GM23338 (cell line): ENCODE measurements around the gene UNC5C. TPM values are rescaled to one million over a fixed set of nuclear protein-coding genes. Genes with fewer than 3 reads are reported as not detected.

Experiments used
- ATAC-seq: fragments of 200-7000 bp; cut with Tn5 transposase; 3 replicates; pipeline ENCODE4 v1.9.1; 2020
- DNase-seq: peaks from one replicate; pipeline ENCODE4 v3.0.0-alpha.2; 2015; ENCODE audit warnings: low spot score
- H2AFZ ChIP-seq: fragments of 200-600 bp; sonication (generic); 2 replicates; pipeline ENCODE4 v1.8.0; 2016; ENCODE audit warnings: antibody characterized with exemption, mild to moderate bottlenecking, moderate library complexity
- H3F3A ChIP-seq: fragments of 200-600 bp; sonication (generic); replicated peaks from 2 replicates; pipeline ENCODE4 v1.8.0; 2017; ENCODE audit warnings: antibody characterized with exemption, mixed run types, low read depth
- H3K27ac ChIP-seq: fragments of 200-600 bp; sonication (generic); 2 replicates; pipeline ENCODE4 v1.6.1; 2016; ENCODE audit warnings: low read depth
- H3K27me3 ChIP-seq: fragments of 200-600 bp; sonication (generic); 2 replicates; pipeline ENCODE4 v1.8.0; 2016; ENCODE audit warnings: mild to moderate bottlenecking, mixed run types, moderate library complexity; ENCODE audit not compliant: insufficient read depth
- H3K36me3 ChIP-seq: fragments of 200-600 bp; sonication (generic); 2 replicates; pipeline ENCODE4 v1.8.0; 2016; ENCODE audit warnings: mild to moderate bottlenecking; ENCODE audit not compliant: insufficient read depth
- H3K4me1 ChIP-seq: fragments of 200-600 bp; sonication (generic); 2 replicates; pipeline ENCODE4 v1.8.0; 2016; ENCODE audit warnings: mild to moderate bottlenecking, moderate library complexity; ENCODE audit not compliant: insufficient read depth
- H3K4me2 ChIP-seq: fragments of 200-600 bp; sonication (generic); 2 replicates; pipeline ENCODE4 v1.7.1; 2017; ENCODE audit warnings: mixed run types
- H3K4me3 ChIP-seq: fragments of 200-600 bp; sonication (generic); 2 replicates; pipeline ENCODE4 v1.6.1; 2016; ENCODE audit warnings: mixed run types
- H3K79me2 ChIP-seq: fragments of 200-600 bp; sonication (generic); replicated peaks from 2 replicates; pipeline ENCODE4 v1.8.0; 2017; ENCODE audit warnings: mild to moderate bottlenecking; ENCODE audit not compliant: insufficient read depth
- H3K9me2 ChIP-seq: fragments of 200-600 bp; sonication (generic); 2 replicates; pipeline ENCODE4 v1.8.0; 2017; ENCODE audit not compliant: insufficient read depth
- H4K20me1 ChIP-seq: fragments of 200-600 bp; sonication (generic); replicated peaks from 2 replicates; pipeline ENCODE4 v1.8.0; 2017; ENCODE audit warnings: mild to moderate bottlenecking; ENCODE audit not compliant: insufficient read depth
- H3K27ac Mint-ChIP-seq: 2 replicates; pipeline ENCODE4 v1.8.0; 2020; ENCODE audit warnings: inconsistent platforms, mild to moderate bottlenecking, moderate library complexity, mixed read lengths
- H3K27me3 Mint-ChIP-seq: 3 replicates; pipeline ENCODE4 v1.8.0; 2022; ENCODE audit warnings: low read depth, mild to moderate bottlenecking, moderate library complexity, mixed read lengths, inconsistent platforms; ENCODE audit not compliant: insufficient read depth, poor library complexity
- H3K36me3 Mint-ChIP-seq: 3 replicates; pipeline ENCODE4 v1.8.0; 2021; ENCODE audit warnings: low read depth, mild to moderate bottlenecking, inconsistent platforms, moderate library complexity, mixed read lengths
- H3K4me1 Mint-ChIP-seq: 3 replicates; pipeline ENCODE4 v1.8.0; 2020; ENCODE audit warnings: mild to moderate bottlenecking, inconsistent platforms, mixed read lengths
- H3K4me3 Mint-ChIP-seq: 3 replicates; pipeline ENCODE4 v1.8.0; 2021; ENCODE audit warnings: moderate library complexity, mild to moderate bottlenecking, inconsistent platforms, mixed read lengths
- H3K9me3 Mint-ChIP-seq: 3 replicates; pipeline ENCODE4 v1.8.0; 2020; ENCODE audit warnings: moderate library complexity, mild to moderate bottlenecking, inconsistent platforms, mixed read lengths
- CREB1 ChIP-seq: fragments of 250-450 bp; sonication (Bioruptor Pico); IDR thresholded peaks from 2 replicates; pipeline ENCODE4 v1.5.0; 2020; ENCODE audit warnings: low read depth, mild to moderate bottlenecking, moderate library complexity
- CTCF ChIP-seq, 2 experiments: fragments of 200-600 bp in 1 of 2; sonication (generic) in 1 of 2; conservative IDR thresholded peaks; 2 replicates each; pipeline versions ENCODE4 v1.5.1 to v1.6.1; 2016 to 2017; ENCODE audit warnings: antibody characterized with exemption in 2 of 2, low read depth in 2 of 2, mild to moderate bottlenecking in 2 of 2, moderate library complexity in 1 of 2
- ETS1 ChIP-seq: IDR thresholded peaks from 2 replicates; pipeline ENCODE4 v1.6.1; 2016; ENCODE audit warnings: antibody characterized with exemption
- JUNB ChIP-seq: IDR thresholded peaks from one replicate; pipeline ENCODE4 v1.6.1; 2016; ENCODE audit warnings: antibody characterized with exemption; ENCODE audit not compliant: unreplicated experiment
- REST ChIP-seq: IDR thresholded peaks from one replicate; pipeline ENCODE4 v1.6.1; 2018; ENCODE audit warnings: antibody characterized with exemption; ENCODE audit not compliant: unreplicated experiment
- ZNF114 ChIP-seq: fragments of 250-450 bp; sonication (Bioruptor Pico); IDR thresholded peaks from 2 replicates; pipeline ENCODE4 v1.5.0; 2020; ENCODE audit warnings: mild to moderate bottlenecking, moderate library complexity
- ZNF331 ChIP-seq: fragments of 250-450 bp; sonication (Bioruptor Pico); IDR thresholded peaks from 2 replicates; pipeline ENCODE4 v1.5.0; 2020; ENCODE audit warnings: low read depth, mild to moderate bottlenecking, moderate library complexity
- ZNF462 ChIP-seq: fragments of 250-450 bp; sonication (Bioruptor Pico); IDR thresholded peaks from 2 replicates; pipeline ENCODE4 v1.5.0; 2020; ENCODE audit warnings: mild to moderate bottlenecking, moderate library complexity
- polyA plus RNA-seq: library from polyadenylated mRNA; unstranded; fragments of >200 nt; fragmentation: Nextera tagmentation; extraction: Ambion mirVana; gene quantifications from 2 replicates; pipeline ENCODE4 v1.2.1, GENCODE V29; 2016
- total RNA-seq: library from RNA; depleted of rRNA; stranded (reverse); fragments of >200 nt; shearing (Covaris generic); gene quantifications from 2 replicates; pipeline ENCODE4 v1.2.3, GENCODE V29; 2014

UNC5C gene
- total and polyA plus RNA-seq, 2 experiments from 2014 or later: 0.08 to 0.21 TPM

GRCh38 chr4:95394752-95395306, 153.9 kb downstream of the UNC5C start:
- Histone ChIP-seq H3K79me2 (no peaks in the 10 kb centered on the region), H3K4me2 (no peak overlapping the region), H3K4me3 (no peak overlapping the region), H2AFZ (no peak overlapping the region), H3F3A (no peaks in the 10 kb centered on the region), H3K36me3 (no peaks in the 10 kb centered on the region), H3K4me1 (peaks cover 30% of the 10 kb centered on the region), H4K20me1 (no peaks in the 10 kb centered on the region), H3K9me2 (no peaks in the 10 kb centered on the region), H3K27me3 (peaks cover 16% of the 10 kb centered on the region), H3K27ac (no peak overlapping the region)
- ATAC-seq (no peak), DNase-seq (no peak)
- H3K27me3 Mint-ChIP-seq: no peaks in the 10 kb centered on the region
- H3K4me1 Mint-ChIP-seq: peaks cover 36% of the 10 kb centered on the region
- no peaks in the 10 kb centered on the region for H3K9me3 Mint-ChIP-seq
- H3K27ac Mint-ChIP-seq: no peak overlapping the region
- TF ChIP-seq REST (peak; percentile 59), ZNF331 (CRISPR knock-in tag) (no peak)
- no peak overlapping the region for H3K4me3 Mint-ChIP-seq
- no peaks in the 10 kb centered on the region for H3K36me3 Mint-ChIP-seq

- no peaks in the 10 kb centered on the region for H3K27me3 Mint-ChIP-seq
- no peaks in the 10 kb centered on the region for H3K9me2 ChIP-seq
- H2AFZ ChIP-seq: no peak overlapping the region
- H3K4me1 Mint-ChIP-seq: peaks cover 32% of the 10 kb centered on the region; the same call in 2 of the 3 replicates
- no peaks in the 10 kb centered on the region for H4K20me1 ChIP-seq
- no peak overlapping the region for H3K27ac Mint-ChIP-seq
- peaks cover 24% of the 10 kb centered on the region for H3K27me3 ChIP-seq
- no peaks in the 10 kb centered on the region for H3F3A ChIP-seq
- H3K9me3 Mint-ChIP-seq: no peaks in the 10 kb centered on the region
- H3K79me2 ChIP-seq: no peaks in the 10 kb centered on the region
- H3K36me3 ChIP-seq: no peaks in the 10 kb centered on the region
- H3K27ac ChIP-seq: no peak overlapping the region
- peaks cover 27% of the 10 kb centered on the region for H3K4me1 ChIP-seq
- DNase-seq: no peak
- H3K4me3 ChIP-seq: no peak overlapping the region
- ATAC-seq: no peak
- H3K4me3 Mint-ChIP-seq: no peak overlapping the region
- no peak overlapping the region for H3K4me2 ChIP-seq
- H3K36me3 Mint-ChIP-seq: no peaks in the 10 kb centered on the region
- no peak for TF ChIP-seq ETS1
- TF ChIP-seq JUNB: no peak
- no peak for TF ChIP-seq CTCF (conservative IDR thresholded peaks at IDR 0.05; ENCODE audit: low read depth in 2 of 2)
- no peak for TF ChIP-seq ZNF462 (CRISPR knock-in tag)
- no peak for TF ChIP-seq CREB1
- TF ChIP-seq ZNF114 (CRISPR knock-in tag): no peak
These were observed 155.0 kb downstream of the UNC5C start for GRCh38 chr4:95393821-95394220.
